GM19328 (cell line): Measurements from ENCODE around the gene KCTD16.

Experiments
- ATAC-seq: cut with Tn5 transposase; IDR thresholded peaks from one replicate; pipeline ENCODE4 v1.9.1; 2021; ENCODE audit warnings: mild to moderate bottlenecking, moderate library complexity; ENCODE audit not compliant: unreplicated experiment

The KCTD16 gene

GRCh38 chr5:144451187-144451973, 280.7 kb downstream of the KCTD16 start:
- ATAC-seq = no peak

DNA sequence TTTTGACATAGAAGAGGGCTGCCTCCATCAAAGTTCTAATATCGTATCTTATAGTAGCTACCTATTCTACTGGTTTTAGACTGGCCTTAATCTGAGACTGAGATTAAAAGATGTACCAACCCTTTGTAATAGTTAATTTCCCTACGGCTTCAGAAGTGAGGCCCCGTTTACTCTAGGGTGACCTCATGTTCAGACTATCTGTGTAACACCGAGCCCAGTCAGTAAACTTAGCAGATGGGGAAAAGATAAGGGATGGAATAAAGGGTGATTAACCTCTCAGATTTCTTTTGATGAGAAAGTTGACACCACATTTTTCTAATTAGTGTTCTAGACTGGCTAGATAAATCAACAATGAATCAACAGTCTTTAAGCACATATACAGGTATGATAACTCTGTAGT, 283.1 kb downstream of the KCTD16 start:
- ATAC-seq = no peak

DNA sequence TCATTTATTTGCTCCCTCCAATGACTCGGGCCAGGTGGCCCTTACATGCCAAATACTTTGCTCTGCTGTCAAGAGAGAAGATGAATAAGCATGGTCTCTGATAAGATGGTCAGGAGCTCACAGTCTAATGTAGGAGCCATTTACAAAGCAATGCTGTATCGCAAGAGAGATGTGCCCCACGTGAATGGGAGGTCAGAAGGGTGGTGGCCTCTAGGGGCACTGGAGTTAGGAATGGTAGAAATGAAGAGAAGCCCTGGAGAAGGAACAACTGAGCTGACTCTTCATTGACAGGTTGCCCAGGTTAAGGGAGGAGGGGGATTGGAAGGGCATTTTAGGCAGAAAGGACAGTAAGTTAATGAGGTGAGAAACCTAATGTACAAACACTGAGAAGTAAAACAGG, 286.5 kb downstream of the KCTD16 start:
- no peak for ATAC-seq

DNA sequence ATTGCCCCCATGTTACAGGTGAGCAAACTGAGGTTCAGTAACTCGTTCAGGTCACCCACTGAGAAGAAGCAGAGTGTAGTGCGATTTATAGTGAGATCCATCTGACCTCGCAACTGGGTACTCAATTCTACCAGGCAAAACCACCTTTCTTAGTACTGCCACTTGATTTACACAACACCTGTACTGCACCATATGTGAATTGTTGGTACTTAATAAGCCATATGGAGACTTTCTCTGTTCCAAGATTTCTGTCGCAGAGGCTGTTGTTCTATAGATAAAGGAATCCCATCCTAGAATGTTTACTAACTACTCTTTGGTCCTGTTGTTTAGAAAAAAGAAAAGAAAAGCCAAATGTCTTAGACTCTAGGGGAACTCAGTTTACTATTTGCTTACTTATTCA, 287.5 kb downstream of the KCTD16 start:
- no peak for ATAC-seq

GRCh38 chr5:144460600-144460999, 289.9 kb downstream of the KCTD16 start:
- ATAC-seq = no peak

GRCh38 chr5:144462577-144462976, 291.9 kb downstream of the KCTD16 start:
- no peak for ATAC-seq

DNA sequence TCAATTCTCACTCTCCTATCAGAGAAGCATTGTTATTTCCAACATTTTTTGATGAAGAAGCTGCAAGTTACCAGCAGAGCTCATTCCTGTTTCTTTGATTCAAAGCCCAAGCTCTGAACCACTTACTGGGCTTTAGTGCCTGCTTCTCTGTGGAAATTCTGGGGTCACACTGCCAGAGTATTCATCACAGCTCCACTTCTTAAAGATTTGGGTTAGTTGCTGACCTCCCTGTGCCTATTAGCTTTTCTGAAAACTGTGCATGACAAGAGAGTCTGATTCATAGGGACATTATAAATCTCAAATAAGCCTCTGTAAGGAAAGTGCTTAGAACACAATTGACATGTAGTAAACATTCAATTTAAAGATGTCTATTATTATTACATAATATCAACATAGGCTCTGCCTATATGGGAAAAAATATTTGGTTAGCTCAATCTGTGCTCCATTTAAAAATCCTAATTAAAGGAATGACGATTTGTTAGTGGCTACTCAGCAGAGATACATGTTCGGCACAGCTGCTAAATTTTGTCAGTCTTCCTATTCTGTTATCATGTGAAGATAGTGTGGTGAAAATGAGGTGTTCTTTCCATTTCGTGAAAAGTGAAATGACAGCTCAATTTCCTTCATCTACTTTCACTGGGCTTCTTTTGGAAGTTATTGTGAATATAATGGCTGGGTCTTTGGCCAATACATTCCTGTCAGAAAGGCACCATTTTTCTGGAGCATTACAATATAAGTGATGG, 293.0 kb downstream of the KCTD16 start:
- no peak for ATAC-seq

- ATAC-seq = no peak
These were observed 293.6 kb downstream of the KCTD16 start for GRCh38 chr5:144464306-144464705.

- ATAC-seq = no peak
These were observed 294.8 kb downstream of the KCTD16 start for GRCh38 chr5:144465441-144465840.

GRCh38 chr5:144467792-144468191, 297.1 kb downstream of the KCTD16 start:
- ATAC-seq = no peak

DNA sequence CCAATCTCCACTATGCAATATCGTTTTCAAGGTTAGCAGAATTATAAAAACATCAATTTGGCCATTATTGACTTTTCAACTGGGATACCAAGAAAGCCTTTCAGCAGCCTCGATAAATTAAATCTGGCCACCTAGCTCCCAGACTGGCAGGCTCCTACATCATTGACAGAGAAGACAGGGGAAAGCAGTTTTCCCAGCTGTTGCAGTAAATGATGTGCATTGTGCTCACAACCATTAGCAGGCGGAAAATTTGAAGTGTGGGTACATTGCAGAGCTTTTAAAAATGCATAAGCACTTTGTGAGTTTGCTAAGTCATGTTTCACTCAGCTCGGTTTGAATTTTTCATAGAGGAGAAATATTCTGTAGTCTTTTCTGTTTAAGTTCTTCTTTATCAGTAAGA, 297.9 kb downstream of the KCTD16 start:
- ATAC-seq = no peak

GRCh38 chr5:144469106-144469505, 298.4 kb downstream of the KCTD16 start:
- no peak for ATAC-seq

GRCh38 chr5:144472221-144472620, 301.5 kb downstream of the KCTD16 start:
- ATAC-seq = no peak

GRCh38 chr5:144473650-144474049, 303.0 kb downstream of the KCTD16 start:
- no peak for ATAC-seq

DNA sequence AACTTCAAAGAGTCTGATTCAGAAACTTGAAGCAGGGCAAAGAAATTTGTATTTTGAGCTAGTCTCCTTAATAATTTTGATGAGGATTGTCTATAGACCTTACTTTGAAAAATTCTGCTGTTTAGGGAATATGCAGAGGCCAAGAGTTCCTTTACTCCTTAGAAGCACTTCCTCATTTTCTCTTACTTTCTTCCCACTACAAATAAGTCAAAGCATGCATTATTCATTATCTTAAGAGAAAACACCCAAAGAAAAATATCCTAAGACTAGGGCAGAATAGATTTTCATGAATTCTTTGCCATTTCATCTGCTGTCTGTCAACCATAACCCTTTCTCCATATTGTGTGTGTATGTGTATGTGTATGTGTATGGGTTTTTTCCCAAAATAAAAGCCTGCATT, 307.9 kb downstream of the KCTD16 start:
- no peak for ATAC-seq

DNA sequence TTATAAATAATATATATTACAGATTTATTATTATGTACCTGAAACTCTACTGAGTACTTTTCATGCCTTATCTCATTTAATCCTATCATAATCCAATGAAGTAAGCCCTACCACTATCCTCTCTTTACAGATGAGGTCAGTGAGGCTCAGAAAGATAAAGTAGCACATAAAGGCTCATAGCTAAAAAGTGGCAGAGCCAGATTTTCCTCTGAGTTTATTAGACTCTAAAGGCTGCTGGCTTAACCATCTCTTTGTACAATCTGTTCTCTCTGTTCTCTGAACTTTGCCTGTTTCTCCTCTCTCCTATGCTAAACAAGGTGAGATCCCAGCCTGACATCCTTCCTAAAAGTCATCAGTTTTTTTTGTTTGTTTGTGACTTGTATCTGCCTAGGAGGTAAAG, 311.2 kb downstream of the KCTD16 start:
- no peak for ATAC-seq

DNA sequence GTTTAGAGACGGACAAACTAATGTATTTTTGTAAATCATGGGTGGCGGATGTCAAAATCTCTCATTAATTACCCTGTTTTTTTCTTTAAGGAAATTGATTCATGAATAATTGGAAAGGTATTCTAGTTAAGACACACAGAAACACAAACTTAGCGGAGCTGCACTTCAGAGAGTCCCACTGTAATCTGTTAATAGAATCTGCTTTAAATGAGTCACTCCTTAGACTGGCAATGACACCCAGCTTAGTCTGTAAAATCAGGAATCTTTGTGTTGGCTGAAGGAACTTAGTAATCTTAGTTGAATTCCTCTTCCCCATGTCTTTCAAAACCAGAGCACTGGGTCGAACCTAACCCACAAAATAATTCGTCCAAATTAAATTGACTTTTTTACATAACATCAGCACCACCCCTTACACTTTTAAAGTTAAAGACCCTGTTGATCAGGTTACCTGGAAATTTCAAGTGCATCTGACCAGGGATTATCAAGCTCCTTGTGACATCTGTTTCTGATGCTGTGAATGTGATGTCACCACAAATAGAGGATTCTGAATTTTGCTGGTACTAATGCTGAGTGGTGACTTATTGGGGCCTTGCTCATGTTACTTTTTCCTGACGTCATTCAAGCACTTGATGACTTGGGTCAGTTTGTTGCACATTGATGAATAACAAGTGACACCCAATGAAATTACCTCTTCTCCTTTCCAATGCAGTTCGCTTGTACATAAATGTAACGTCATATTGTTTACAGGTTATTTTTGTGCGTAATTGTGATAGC, 313.6 kb downstream of the KCTD16 start:
- no peak for ATAC-seq

DNA sequence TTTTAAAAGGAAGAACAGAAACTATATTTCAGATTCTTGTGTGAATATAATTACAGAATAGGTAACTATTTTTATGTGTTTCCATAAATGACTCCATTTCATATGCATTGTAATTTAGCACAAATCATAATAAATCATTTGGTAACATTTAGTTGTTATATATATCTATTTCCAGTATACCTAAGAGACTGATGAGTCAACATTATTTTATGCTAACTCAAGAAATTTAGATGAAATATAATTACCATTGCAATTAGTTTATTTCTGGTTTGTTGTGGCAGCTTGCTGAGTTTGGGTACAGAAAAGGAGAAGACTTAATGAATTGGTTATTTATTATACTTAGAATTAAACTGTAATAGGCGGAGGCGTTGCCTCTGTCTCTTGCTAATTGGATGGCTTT, 314.9 kb downstream of the KCTD16 start:
- ATAC-seq = no peak

DNA sequence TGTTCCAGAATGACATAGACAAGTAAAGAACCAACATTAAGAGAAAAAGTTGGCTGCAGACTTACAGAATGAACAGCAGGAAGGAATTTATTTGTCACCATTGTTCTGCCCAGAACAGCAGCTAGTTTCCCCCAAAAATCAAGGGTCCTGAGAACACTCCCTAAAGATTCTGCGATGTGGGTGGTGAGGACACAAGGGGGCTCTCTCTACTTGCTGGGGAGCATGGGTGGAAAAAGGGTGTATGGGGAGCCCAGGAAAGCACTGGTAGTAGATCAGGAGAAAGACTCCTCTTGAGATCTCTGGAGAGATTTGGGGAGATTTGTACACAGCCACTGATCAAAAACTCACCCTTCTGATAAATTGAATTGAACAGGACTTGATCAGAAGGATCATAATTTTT, 316.5 kb downstream of the KCTD16 start:
- ATAC-seq = no peak

- no peak for ATAC-seq
These were observed 317.1 kb downstream of the KCTD16 start for GRCh38 chr5:144487761-144488160.

DNA sequence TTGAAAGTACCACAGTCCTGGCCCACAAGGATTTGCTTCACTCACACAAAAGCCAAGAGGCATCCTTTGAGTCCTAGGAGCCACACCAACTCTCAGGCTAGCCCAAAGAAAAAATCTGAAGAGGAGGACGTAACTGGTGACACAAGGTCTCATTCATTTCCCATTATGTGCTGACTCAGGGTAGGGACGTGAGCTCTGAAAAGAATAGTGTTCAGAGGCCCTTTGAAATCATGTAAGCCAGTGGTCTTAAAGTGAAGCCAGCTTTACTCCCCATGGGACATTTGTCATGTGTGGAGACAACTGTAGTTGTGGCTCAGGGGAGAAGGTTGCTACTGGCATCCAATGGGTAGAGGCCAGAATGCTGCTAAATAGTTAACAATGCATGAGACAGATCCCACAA, 332.4 kb downstream of the KCTD16 start:
- no peak for ATAC-seq
